DOHH2 (cell line): Measurements from ENCODE around the gene EPHA8.

ENCODE experiments used
- H3F3A ChIP-seq: fragments of 200-600 bp; sonication (generic), shearing (Covaris generic); 2 replicates; pipeline ENCODE4 v1.6.0; 2016; ENCODE audit warnings: antibody characterized with exemption, mild to moderate bottlenecking; ENCODE audit not compliant: control insufficient read depth, insufficient read depth
- H3K27ac ChIP-seq: fragments of 200-600 bp; sonication (generic); 2 replicates; pipeline ENCODE4 v1.5.1; 2014; ENCODE audit warnings: low read depth, mild to moderate bottlenecking, low read length, moderate library complexity
- H3K27me3 ChIP-seq: fragments of 200-600 bp; sonication (generic); 2 replicates; pipeline ENCODE4 v1.6.1; 2014; ENCODE audit warnings: mild to moderate bottlenecking, low read length, mixed read lengths; ENCODE audit not compliant: control insufficient read depth
- H3K36me3 ChIP-seq: fragments of 200-600 bp; sonication (generic); 2 replicates; pipeline ENCODE4 v1.6.1; 2014; ENCODE audit warnings: mild to moderate bottlenecking, low read length, moderate library complexity, mixed read lengths; ENCODE audit not compliant: control insufficient read depth
- H3K4me1 ChIP-seq: fragments of 200-600 bp; sonication (generic); 2 replicates; pipeline ENCODE4 v1.6.1; 2014; ENCODE audit warnings: mild to moderate bottlenecking, low read length, mixed read lengths; ENCODE audit not compliant: control insufficient read depth
- H3K4me2 ChIP-seq: fragments of 200-600 bp; sonication (generic); 2 replicates; pipeline ENCODE4 v1.6.0; 2014; ENCODE audit warnings: mild to moderate bottlenecking, low read length, moderate library complexity
- H3K4me3 ChIP-seq: fragments of 200-600 bp; sonication (generic); 2 replicates; pipeline ENCODE4 v1.5.1; 2014; ENCODE audit warnings: mild to moderate bottlenecking, low read length, mixed read lengths
- H3K79me2 ChIP-seq: fragments of 200-600 bp; sonication (generic); 2 replicates; pipeline ENCODE4 v1.6.1; 2014; ENCODE audit warnings: mild to moderate bottlenecking, low read length, mixed read lengths; ENCODE audit not compliant: control insufficient read depth
- H3K9me2 ChIP-seq: fragments of 200-600 bp; sonication (generic); replicated peaks from 2 replicates; pipeline ENCODE4 v1.6.1; 2014; ENCODE audit warnings: mild to moderate bottlenecking, low read length, mixed read lengths; ENCODE audit not compliant: control insufficient read depth
- H3K9me3 ChIP-seq: fragments of 200-600 bp; sonication (generic); 2 replicates; pipeline ENCODE4 v1.6.1; 2014; ENCODE audit warnings: antibody characterized with exemption, low read length, mixed read lengths; ENCODE audit not compliant: control insufficient read depth, insufficient read depth
- H4K20me1 ChIP-seq: fragments of 200-600 bp; sonication (generic); 2 replicates; pipeline ENCODE4 v1.6.0; 2014; ENCODE audit warnings: low read depth, mild to moderate bottlenecking, antibody characterized with exemption, low read length, moderate library complexity; ENCODE audit not compliant: control insufficient read depth, insufficient read depth
- EZH2phosphoT487 ChIP-seq: fragments of 200-600 bp; sonication (generic); IDR thresholded peaks from 2 replicates; pipeline ENCODE4 v1.6.1; 2017; ENCODE audit warnings: borderline replicate concordance, mild to moderate bottlenecking, antibody characterized with exemption, low read length, moderate library complexity, mixed read lengths
- TF ChIP-seq, protein P1 (sequence below): fragments of 200-600 bp; sonication (generic); IDR thresholded peaks from one replicate; pipeline ENCODE4 v1.5.1; 2014; ENCODE audit warnings: antibody characterized with exemption, mild to moderate bottlenecking, low read depth, low read length; ENCODE audit not compliant: poor library complexity, severe bottlenecking

The EPHA8 gene

GRCh38 chr1:22597996-22598395 is 34.7 kb downstream of the EPHA8 start:
- H3F3A ChIP-seq: no peaks in the 10 kb centered on the region
- no peaks in the 10 kb centered on the region for H3K27me3 ChIP-seq
- no peaks in the 10 kb centered on the region for H3K79me2 ChIP-seq
- no peaks in the 10 kb centered on the region for H3K9me2 ChIP-seq
- H3K4me2 ChIP-seq: no peak overlapping the region
- H4K20me1 ChIP-seq: no peaks in the 10 kb centered on the region
- TF ChIP-seq EZH2phosphoT487: no peak
- TF ChIP-seq, protein P1, sequence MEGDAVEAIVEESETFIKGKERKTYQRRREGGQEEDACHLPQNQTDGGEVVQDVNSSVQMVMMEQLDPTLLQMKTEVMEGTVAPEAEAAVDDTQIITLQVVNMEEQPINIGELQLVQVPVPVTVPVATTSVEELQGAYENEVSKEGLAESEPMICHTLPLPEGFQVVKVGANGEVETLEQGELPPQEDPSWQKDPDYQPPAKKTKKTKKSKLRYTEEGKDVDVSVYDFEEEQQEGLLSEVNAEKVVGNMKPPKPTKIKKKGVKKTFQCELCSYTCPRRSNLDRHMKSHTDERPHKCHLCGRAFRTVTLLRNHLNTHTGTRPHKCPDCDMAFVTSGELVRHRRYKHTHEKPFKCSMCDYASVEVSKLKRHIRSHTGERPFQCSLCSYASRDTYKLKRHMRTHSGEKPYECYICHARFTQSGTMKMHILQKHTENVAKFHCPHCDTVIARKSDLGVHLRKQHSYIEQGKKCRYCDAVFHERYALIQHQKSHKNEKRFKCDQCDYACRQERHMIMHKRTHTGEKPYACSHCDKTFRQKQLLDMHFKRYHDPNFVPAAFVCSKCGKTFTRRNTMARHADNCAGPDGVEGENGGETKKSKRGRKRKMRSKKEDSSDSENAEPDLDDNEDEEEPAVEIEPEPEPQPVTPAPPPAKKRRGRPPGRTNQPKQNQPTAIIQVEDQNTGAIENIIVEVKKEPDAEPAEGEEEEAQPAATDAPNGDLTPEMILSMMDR: no peak
- H3K36me3 ChIP-seq: no peaks in the 10 kb centered on the region
- no peak overlapping the region for H3K4me3 ChIP-seq
- H3K27ac ChIP-seq: no peak overlapping the region
- no peaks in the 10 kb centered on the region for H3K9me3 ChIP-seq
- H3K4me1 ChIP-seq: no peaks in the 10 kb centered on the region

DNA sequence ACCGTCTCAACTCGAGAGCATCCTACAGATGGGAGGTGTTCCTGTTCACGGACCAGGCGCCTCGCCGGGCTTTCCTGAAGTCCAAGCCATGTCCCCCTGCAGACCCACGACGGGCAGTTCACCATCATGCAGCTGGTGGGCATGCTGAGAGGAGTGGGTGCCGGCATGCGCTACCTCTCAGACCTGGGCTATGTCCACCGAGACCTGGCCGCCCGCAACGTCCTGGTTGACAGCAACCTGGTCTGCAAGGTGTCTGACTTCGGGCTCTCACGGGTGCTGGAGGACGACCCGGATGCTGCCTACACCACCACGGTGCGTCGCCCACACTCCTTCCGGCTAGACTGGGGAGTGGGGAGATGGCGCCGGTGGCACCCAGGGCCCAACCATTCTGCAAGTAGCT is 35.4 kb downstream of the EPHA8 start:
- no peaks in the 10 kb centered on the region for H3K36me3 ChIP-seq
- no peaks in the 10 kb centered on the region for H3K27me3 ChIP-seq

DNA sequence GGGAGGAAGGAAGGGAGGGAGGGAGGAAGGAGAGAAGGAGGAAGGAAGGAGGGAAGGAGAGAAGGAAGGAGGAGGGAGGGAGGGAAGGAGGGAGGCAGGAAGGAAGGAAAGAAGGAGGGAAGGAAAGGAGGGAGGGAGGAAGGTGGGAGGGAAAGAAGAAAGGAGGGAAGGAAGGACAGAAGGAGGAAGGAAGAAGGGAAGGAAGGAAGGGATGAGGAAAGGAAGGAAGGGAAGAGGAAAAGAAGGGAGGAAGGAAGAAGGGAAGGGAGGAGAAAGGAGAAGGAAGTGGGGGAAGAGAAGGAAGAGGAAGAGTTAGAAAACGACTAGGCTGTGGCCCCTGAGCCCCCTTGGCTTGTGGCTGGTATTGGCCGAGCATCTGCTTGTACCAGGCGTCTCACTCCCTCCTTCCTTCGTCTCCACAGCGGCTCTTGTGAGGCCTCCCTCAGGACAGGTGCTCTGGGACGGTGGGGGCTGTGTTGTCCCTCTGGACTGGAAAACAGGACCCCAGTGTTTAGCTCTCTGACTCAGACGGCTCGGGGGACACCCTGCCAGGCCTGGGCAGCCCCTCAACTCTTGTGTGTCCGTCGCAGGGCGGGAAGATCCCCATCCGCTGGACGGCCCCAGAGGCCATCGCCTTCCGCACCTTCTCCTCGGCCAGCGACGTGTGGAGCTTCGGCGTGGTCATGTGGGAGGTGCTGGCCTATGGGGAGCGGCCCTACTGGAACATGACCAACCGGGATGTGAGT is 37.0 kb downstream of the EPHA8 start:
- no peaks in the 10 kb centered on the region for H3K27me3 ChIP-seq
- no peaks in the 10 kb centered on the region for H3K9me3 ChIP-seq
- no peak overlapping the region for H3K27ac ChIP-seq
- no peaks in the 10 kb centered on the region for H3K9me2 ChIP-seq
- no peak overlapping the region for H3K4me3 ChIP-seq
- no peaks in the 10 kb centered on the region for H4K20me1 ChIP-seq
- TF ChIP-seq, protein P1: no peak
- TF ChIP-seq EZH2phosphoT487: no peak
- no peaks in the 10 kb centered on the region for H3K36me3 ChIP-seq
- H3K4me1 ChIP-seq: no peaks in the 10 kb centered on the region
- no peak overlapping the region for H3K4me2 ChIP-seq
- no peaks in the 10 kb centered on the region for H3K79me2 ChIP-seq
- H3F3A ChIP-seq: no peaks in the 10 kb centered on the region

More for the DNA sequence above, 35.4 kb downstream of the EPHA8 start:
- TF ChIP-seq, protein P1: no peak
- no peaks in the 10 kb centered on the region for H3K9me3 ChIP-seq
- H3K79me2 ChIP-seq: no peaks in the 10 kb centered on the region
- H3K4me1 ChIP-seq: no peaks in the 10 kb centered on the region
- H3K4me3 ChIP-seq: no peak overlapping the region
- H3K27ac ChIP-seq: no peak overlapping the region
- no peaks in the 10 kb centered on the region for H3K9me2 ChIP-seq
- no peaks in the 10 kb centered on the region for H3F3A ChIP-seq
- no peak overlapping the region for H3K4me2 ChIP-seq
- no peaks in the 10 kb centered on the region for H4K20me1 ChIP-seq
